HepG2 (cell line): ENCODE data around the gene VWA7. TPM values are rescaled to one million over a fixed set of nuclear protein-coding genes. Genes with fewer than 3 reads are reported as not detected.

Source experiments
- ARID3A ChIP-seq: IDR thresholded peaks from 2 replicates; pipeline ENCODE4 v1.6.1; 2012; ENCODE audit warnings: low read depth, low read length, improper control_type of control experiment
- ATF1 ChIP-seq: IDR thresholded peaks from 2 replicates; pipeline ENCODE4 v1.6.1; 2016; ENCODE audit warnings: mild to moderate bottlenecking, control low read depth
- EP300 ChIP-seq, 3 experiments: sonication (generic) in 1 of 3; formaldehyde crosslinking in 1 of 3; IDR thresholded peaks; 2 replicates each; pipeline versions ENCODE4 v1.5.1 to v1.6.1; 2011 to 2020; ENCODE audit warnings: low read depth in 2 of 3, low read length in 2 of 3, borderline replicate concordance in 1 of 3, improper control_type of control experiment in 1 of 3, mild to moderate bottlenecking in 1 of 3, missing genetic modification reagents in 1 of 3, moderate library complexity in 1 of 3
- ETS1 ChIP-seq: sonication (generic); formaldehyde crosslinking; IDR thresholded peaks from 2 replicates; pipeline ENCODE4 v1.4.0; 2020; ENCODE audit warnings: missing genetic modification reagents
- MAZ ChIP-seq, 2 experiments: sonication (generic) in 1 of 2; formaldehyde crosslinking in 1 of 2; IDR thresholded peaks; 2 replicates each; pipeline versions ENCODE4 v1.5.0 to v1.6.1; 2012 to 2020; ENCODE audit warnings: low read depth in 2 of 2, mild to moderate bottlenecking in 2 of 2, borderline replicate concordance in 1 of 2, improper control_type of control experiment in 1 of 2, low read length in 1 of 2, missing genetic modification reagents in 1 of 2, moderate library complexity in 1 of 2
- MED1 ChIP-seq: sonication (generic); formaldehyde crosslinking; IDR thresholded peaks from 2 replicates; pipeline ENCODE4 v1.4.0; 2020; ENCODE audit warnings: missing genetic modification reagents
- MIXL1 ChIP-seq: IDR thresholded peaks from 2 replicates; pipeline ENCODE4 v1.6.1; 2016
- MXD4 ChIP-seq: IDR thresholded peaks from 2 replicates; pipeline ENCODE4 v1.6.1; 2016; ENCODE audit warnings: mild to moderate bottlenecking, missing biosample characterization, missing genetic modification reagents
- RORA ChIP-seq: sonication (generic); formaldehyde crosslinking; IDR thresholded peaks from 2 replicates; pipeline ENCODE4 v1.5.0; 2020; ENCODE audit warnings: mild to moderate bottlenecking, missing genetic modification reagents, moderate library complexity
- RXRB ChIP-seq: IDR thresholded peaks from 2 replicates; pipeline ENCODE4 v1.6.1; 2016; ENCODE audit warnings: borderline replicate concordance, missing genetic modification reagents, missing compliant biosample characterization
- SP140L ChIP-seq: sonication (generic); formaldehyde crosslinking; IDR thresholded peaks from 2 replicates; pipeline ENCODE4 v1.4.0; 2020; ENCODE audit warnings: missing genetic modification reagents, borderline replicate concordance
- TFAP4 ChIP-seq: sonication (generic); IDR thresholded peaks from 2 replicates; pipeline ENCODE4 v1.6.1; 2016; ENCODE audit warnings: low read depth, borderline replicate concordance
- ZFP90 ChIP-seq: sonication (generic); formaldehyde crosslinking; IDR thresholded peaks from 2 replicates; pipeline ENCODE4 v1.8.0; 2022; ENCODE audit warnings: missing genetic modification reagents, mild to moderate bottlenecking, inconsistent platforms, borderline replicate concordance
- ZNF460 ChIP-seq: sonication (generic); formaldehyde crosslinking; IDR thresholded peaks from 2 replicates; pipeline ENCODE4 v1.5.1; 2020; ENCODE audit warnings: missing genetic modification reagents, mild to moderate bottlenecking, borderline replicate concordance
- ZNF503 ChIP-seq: sonication (generic); formaldehyde crosslinking; IDR thresholded peaks from 2 replicates; pipeline ENCODE4 v1.4.0; 2020; ENCODE audit warnings: missing genetic modification reagents
- ZNF788 ChIP-seq: sonication (generic); formaldehyde crosslinking; IDR thresholded peaks from 2 replicates; pipeline ENCODE4 v1.5.0; 2020; ENCODE audit warnings: mild to moderate bottlenecking, missing genetic modification reagents, borderline replicate concordance
- ZNF850 ChIP-seq: sonication (generic); formaldehyde crosslinking; conservative IDR thresholded peaks from 2 replicates; pipeline ENCODE4 v1.9.0; 2021; ENCODE audit warnings: mild to moderate bottlenecking, missing genetic modification reagents
- ZSCAN9 ChIP-seq: IDR thresholded peaks from 2 replicates; pipeline ENCODE4 v1.6.1; 2016; ENCODE audit warnings: borderline replicate concordance
- polyA plus RNA-seq, 8 experiments: library from polyadenylated mRNA; depleted of rRNA in 3 of 8; stranded (reverse) in 7 of 8; unstranded in 1 of 8; fragments of >200 nt; fragmentation: Illumina TruSeq in 4 of 8; extraction: Trizol in 4 of 8; gene quantifications; 2 replicates each; pipeline versions ENCODE4 v1.2.1 to v1.2.3, GENCODE V29; 2011 to 2016; ENCODE audit warnings: low read depth in 4 of 8, missing spikeins in 1 of 8, mixed read lengths in 1 of 8; ENCODE audit not compliant: insufficient read depth in 1 of 8
- total RNA-seq, 5 experiments: library from RNA; depleted of rRNA; stranded (reverse); fragments of >200 nt; fragmentation: Illumina TruSeq; extraction: Trizol; gene quantifications; 2 replicates each; pipeline ENCODE4 v1.2.3, GENCODE V29; 2016; ENCODE audit warnings: low read depth in 1 of 5
- TF ChIP-seq, protein P1 (sequence below): sonication (generic); formaldehyde crosslinking; IDR thresholded peaks from 2 replicates; pipeline ENCODE4 v1.4.0; 2020; ENCODE audit warnings: missing genetic modification reagents, borderline replicate concordance

VWA7 gene
- total and polyA plus RNA-seq, 2 of the 13 experiments (the other 11 are each of a cell fraction or from before 2014, with no cell fraction given): 0.86 to 3.3 TPM

DNA sequence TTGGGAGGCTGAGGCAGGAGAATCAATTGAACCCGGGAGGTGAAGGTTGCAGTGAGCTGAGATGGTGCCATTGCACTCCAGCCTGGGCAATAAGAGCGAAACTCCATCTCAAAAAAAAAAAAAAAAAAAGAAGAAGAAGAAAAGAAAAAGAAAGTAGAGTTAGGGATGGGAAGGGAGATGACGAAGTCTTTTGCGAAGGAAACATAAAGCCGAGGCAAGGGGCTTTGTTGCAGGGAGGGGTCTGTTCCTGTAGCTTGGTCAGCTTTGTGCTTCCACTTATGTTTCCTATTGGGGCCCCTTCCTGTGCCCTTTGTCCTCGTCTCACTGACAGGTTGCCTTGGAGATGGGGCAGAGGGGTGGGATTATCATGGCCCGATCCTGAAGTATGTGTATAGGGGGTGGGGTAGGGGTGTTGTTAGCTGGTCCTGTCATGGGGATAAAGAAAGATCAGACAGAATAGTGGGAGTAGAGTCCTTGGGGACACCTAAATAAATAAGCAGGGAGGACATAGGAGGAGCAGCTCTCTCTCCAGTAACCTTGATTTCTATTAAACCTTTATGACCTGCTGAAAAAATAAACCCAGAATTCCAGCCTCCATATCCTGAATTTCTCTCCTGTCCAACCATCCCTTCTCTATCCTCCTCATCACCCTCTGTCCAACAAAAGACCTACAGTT lies 39.7 kb downstream of the VWA7 start (continued):
- TF ChIP-seq ARID3A: peak; percentile 86
- TF ChIP-seq ZSCAN9 (CRISPR knock-in tag): peak; percentile 29; the same call in 1 of the 2 replicates
- peak; percentile 19; the same call in 1 of the 2 replicates for TF ChIP-seq MXD4 (CRISPR knock-in tag)
- TF ChIP-seq MED1: peak; percentile 87
- 0 out of 2 replicates have a peak, but pooled peaks have one; percentile 51 for TF ChIP-seq ATF1 (CRISPR knock-in tag)
- TF ChIP-seq RORA (CRISPR knock-in tag): no peak
- peak; percentile 96 for TF ChIP-seq RXRB
- TF ChIP-seq, protein P1, sequence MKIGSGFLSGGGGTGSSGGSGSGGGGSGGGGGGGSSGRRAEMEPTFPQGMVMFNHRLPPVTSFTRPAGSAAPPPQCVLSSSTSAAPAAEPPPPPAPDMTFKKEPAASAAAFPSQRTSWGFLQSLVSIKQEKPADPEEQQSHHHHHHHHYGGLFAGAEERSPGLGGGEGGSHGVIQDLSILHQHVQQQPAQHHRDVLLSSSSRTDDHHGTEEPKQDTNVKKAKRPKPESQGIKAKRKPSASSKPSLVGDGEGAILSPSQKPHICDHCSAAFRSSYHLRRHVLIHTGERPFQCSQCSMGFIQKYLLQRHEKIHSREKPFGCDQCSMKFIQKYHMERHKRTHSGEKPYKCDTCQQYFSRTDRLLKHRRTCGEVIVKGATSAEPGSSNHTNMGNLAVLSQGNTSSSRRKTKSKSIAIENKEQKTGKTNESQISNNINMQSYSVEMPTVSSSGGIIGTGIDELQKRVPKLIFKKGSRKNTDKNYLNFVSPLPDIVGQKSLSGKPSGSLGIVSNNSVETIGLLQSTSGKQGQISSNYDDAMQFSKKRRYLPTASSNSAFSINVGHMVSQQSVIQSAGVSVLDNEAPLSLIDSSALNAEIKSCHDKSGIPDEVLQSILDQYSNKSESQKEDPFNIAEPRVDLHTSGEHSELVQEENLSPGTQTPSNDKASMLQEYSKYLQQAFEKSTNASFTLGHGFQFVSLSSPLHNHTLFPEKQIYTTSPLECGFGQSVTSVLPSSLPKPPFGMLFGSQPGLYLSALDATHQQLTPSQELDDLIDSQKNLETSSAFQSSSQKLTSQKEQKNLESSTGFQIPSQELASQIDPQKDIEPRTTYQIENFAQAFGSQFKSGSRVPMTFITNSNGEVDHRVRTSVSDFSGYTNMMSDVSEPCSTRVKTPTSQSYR: peak; percentile 93
- TF ChIP-seq TFAP4: peak; percentile 38; the same call in 1 of the 2 replicates
- peak; percentile 70 for TF ChIP-seq MAZ (IDR thresholded peaks at IDR 0.05; ENCODE audit: borderline replicate concordance, low read depth, low read length)
- TF ChIP-seq MAZ (CRISPR knock-in tag; IDR thresholded peaks at IDR 0.05; ENCODE audit: low read depth): no peak
- peak; percentile 86; the same call in 1 of the 2 replicates for TF ChIP-seq MIXL1 (CRISPR knock-in tag)
- TF ChIP-seq ETS1: 0 out of 2 replicates have a peak, but pooled peaks have one; percentile 53
- TF ChIP-seq ZNF503: peak; percentile 87
- TF ChIP-seq SP140L (CRISPR knock-in tag): no peak
- peak; percentile 12; the same call in 1 of the 2 replicates for TF ChIP-seq ZFP90 (CRISPR knock-in tag)
- TF ChIP-seq EP300 (IDR thresholded peaks at IDR 0.05; ENCODE audit: low read depth in 2 of 2, low read length in 2 of 2): peak; percentile 83 to 94; a peak in 3 of 4 replicates
- peak; percentile 90 for TF ChIP-seq EP300 (CRISPR knock-in tag; IDR thresholded peaks at IDR 0.05; ENCODE audit: borderline replicate concordance)
- TF ChIP-seq ZNF850: 0 out of 2 replicates have a peak, but pooled peaks have one; percentile 28
- peak; percentile 57; the same call in 1 of the 2 replicates for TF ChIP-seq ZNF788 (CRISPR knock-in tag)
- TF ChIP-seq ZNF460 (CRISPR knock-in tag): peak; percentile 84; the same call in 1 of the 2 replicates
